ENCODE results near the gene SAA1.

DNA sequence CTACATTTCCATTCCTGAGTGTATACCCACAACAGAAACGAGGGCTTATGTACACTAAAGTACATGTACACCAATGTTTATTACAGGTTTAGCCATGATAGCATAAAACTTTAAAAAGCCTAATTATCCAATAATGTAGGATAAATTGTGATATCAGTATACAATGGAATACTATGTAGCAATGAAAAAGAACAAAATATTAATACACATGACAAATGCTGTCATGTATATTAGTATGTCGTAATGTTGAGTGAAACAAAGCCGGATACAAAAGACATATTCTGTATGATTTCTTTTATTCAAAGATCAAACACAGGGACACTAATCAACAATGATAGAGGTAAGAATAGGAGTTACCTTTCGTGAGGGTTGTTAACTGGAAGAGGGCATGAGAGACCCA lies 32.2 kb upstream of the SAA1 start:
- TF ChIP-seq CTCF (IDR thresholded peaks at IDR 0.05) (no peak), POLR2A (IDR thresholded peaks at IDR 0.05) (no peak), POLR2AphosphoS5 (IDR thresholded peaks at IDR 0.05) (no peak)

Measured in prostate gland (tissue), 2 donors.